ACC112 (cell line): ENCODE measurements around the gene ARL15.

Experiments used
- H2AFZ ChIP-seq: fragments of 200-600 bp; sonication (generic); one replicate; pipeline ENCODE4 v1.6.0; 2017; ENCODE audit warnings: antibody characterized with exemption, low read length; ENCODE audit not compliant: unreplicated experiment
- H3K27ac ChIP-seq: fragments of 200-600 bp; sonication (generic); 2 replicates; pipeline ENCODE4 v1.5.1; 2014; ENCODE audit warnings: low read depth, mild to moderate bottlenecking, antibody characterized with exemption, low read length, moderate library complexity
- H3K27me3 ChIP-seq: fragments of 200-600 bp; sonication (generic); 2 replicates; pipeline ENCODE4 v1.6.1; 2014; ENCODE audit warnings: mild to moderate bottlenecking, antibody characterized with exemption, low read length, moderate library complexity, mixed read lengths; ENCODE audit not compliant: insufficient read depth
- H3K36me3 ChIP-seq: fragments of 200-600 bp; sonication (generic); 2 replicates; pipeline ENCODE4 v1.6.1; 2016; ENCODE audit warnings: mild to moderate bottlenecking, antibody characterized with exemption, low read length, moderate library complexity, mixed read lengths; ENCODE audit not compliant: insufficient read depth
- H3K4me1 ChIP-seq: fragments of 200-600 bp; sonication (generic); one replicate; pipeline ENCODE4 v1.6.1; 2016; ENCODE audit warnings: low read length, mixed read lengths; ENCODE audit not compliant: insufficient read depth, unreplicated experiment, control insufficient read depth
- H3K4me3 ChIP-seq: fragments of 200-600 bp; sonication (generic); 2 replicates; pipeline ENCODE4 v1.5.1; 2014; ENCODE audit warnings: mild to moderate bottlenecking, low read depth, low read length
- H3K79me2 ChIP-seq: fragments of 200-600 bp; sonication (generic); one replicate; pipeline ENCODE4 v1.6.0; 2016; ENCODE audit warnings: low read length; ENCODE audit not compliant: control insufficient read depth, unreplicated experiment, insufficient read depth

ARL15 gene

GRCh38 chr5:54224103-54224826, 86.1 kb downstream of the ARL15 start:
- H2AFZ ChIP-seq: no peak overlapping the region
- no peak overlapping the region for H3K4me3 ChIP-seq
- no peaks in the 10 kb centered on the region for H3K4me1 ChIP-seq
- H3K27ac ChIP-seq: no peak overlapping the region
- no peaks in the 10 kb centered on the region for H3K36me3 ChIP-seq
- no peaks in the 10 kb centered on the region for H3K27me3 ChIP-seq
- no peaks in the 10 kb centered on the region for H3K79me2 ChIP-seq

- H3K27ac ChIP-seq: no peak overlapping the region
- no peaks in the 10 kb centered on the region for H3K79me2 ChIP-seq
Measured at GRCh38 chr5:54222336-54222735, 88.0 kb downstream of the ARL15 start.

GRCh38 chr5:54221135-54221534, 89.2 kb downstream of the ARL15 start:
- H3K27me3 ChIP-seq: no peaks in the 10 kb centered on the region
- H3K27ac ChIP-seq: no peak overlapping the region
- H3K4me3 ChIP-seq: no peak overlapping the region
- no peaks in the 10 kb centered on the region for H3K4me1 ChIP-seq
- no peaks in the 10 kb centered on the region for H3K36me3 ChIP-seq
- no peaks in the 10 kb centered on the region for H3K79me2 ChIP-seq
- no peak overlapping the region for H2AFZ ChIP-seq

More at GRCh38 chr5:54222336-54222735, 88.0 kb downstream of the ARL15 start:
- Histone ChIP-seq H3K36me3 (no peaks in the 10 kb centered on the region), H3K4me3 (no peak overlapping the region), H3K4me1 (no peaks in the 10 kb centered on the region), H2AFZ (no peak overlapping the region), H3K27me3 (no peaks in the 10 kb centered on the region)

GRCh38 chr5:54220230-54221040, 89.9 kb downstream of the ARL15 start:
- Histone ChIP-seq H3K27me3 (no peaks in the 10 kb centered on the region), H3K27ac (no peak overlapping the region), H3K4me3 (no peak overlapping the region; the same call in 1 of the 2 replicates), H3K36me3 (no peaks in the 10 kb centered on the region), H3K4me1 (no peaks in the 10 kb centered on the region), H2AFZ (no peak overlapping the region), H3K79me2 (no peaks in the 10 kb centered on the region)

- Histone ChIP-seq H3K4me1 (no peaks in the 10 kb centered on the region), H3K27ac (no peak overlapping the region), H3K36me3 (no peaks in the 10 kb centered on the region), H2AFZ (no peak overlapping the region), H3K4me3 (no peak overlapping the region), H3K79me2 (no peaks in the 10 kb centered on the region), H3K27me3 (no peaks in the 10 kb centered on the region)
Measured at GRCh38 chr5:54217826-54218503, 92.4 kb downstream of the ARL15 start.

- no peaks in the 10 kb centered on the region for H3K4me1 ChIP-seq
- H3K79me2 ChIP-seq: no peaks in the 10 kb centered on the region
- no peak overlapping the region for H3K27ac ChIP-seq
- no peaks in the 10 kb centered on the region for H3K36me3 ChIP-seq
- no peaks in the 10 kb centered on the region for H3K27me3 ChIP-seq
- no peak overlapping the region for H3K4me3 ChIP-seq
- H2AFZ ChIP-seq: no peak overlapping the region
Measured at GRCh38 chr5:54215233-54215736, 95.1 kb downstream of the ARL15 start.

- no peaks in the 10 kb centered on the region for H3K4me1 ChIP-seq
- no peak overlapping the region for H2AFZ ChIP-seq
- no peaks in the 10 kb centered on the region for H3K27me3 ChIP-seq
- no peaks in the 10 kb centered on the region for H3K79me2 ChIP-seq
- H3K36me3 ChIP-seq: no peaks in the 10 kb centered on the region
- no peak overlapping the region for H3K4me3 ChIP-seq
- H3K27ac ChIP-seq: no peak overlapping the region
Measured at GRCh38 chr5:54214722-54215121, 95.7 kb downstream of the ARL15 start.

GRCh38 chr5:54212331-54212730, 98.0 kb downstream of the ARL15 start:
- Histone ChIP-seq H3K4me1 (no peaks in the 10 kb centered on the region), H3K79me2 (no peaks in the 10 kb centered on the region), H3K36me3 (no peaks in the 10 kb centered on the region), H3K4me3 (no peak overlapping the region), H3K27me3 (no peaks in the 10 kb centered on the region), H3K27ac (no peak overlapping the region), H2AFZ (no peak overlapping the region)

- no peak overlapping the region for H2AFZ ChIP-seq
- no peak overlapping the region for H3K4me3 ChIP-seq
- H3K79me2 ChIP-seq: no peaks in the 10 kb centered on the region
- H3K36me3 ChIP-seq: no peaks in the 10 kb centered on the region
- no peaks in the 10 kb centered on the region for H3K27me3 ChIP-seq
- H3K27ac ChIP-seq: no peak overlapping the region
- H3K4me1 ChIP-seq: no peaks in the 10 kb centered on the region
Measured at GRCh38 chr5:54211912-54212311, 98.5 kb downstream of the ARL15 start.

GRCh38 chr5:54207566-54207965, 102.8 kb downstream of the ARL15 start:
- Histone ChIP-seq H3K36me3 (no peaks in the 10 kb centered on the region), H2AFZ (no peak overlapping the region), H3K4me1 (no peaks in the 10 kb centered on the region), H3K79me2 (no peaks in the 10 kb centered on the region), H3K27ac (no peak overlapping the region), H3K4me3 (no peak overlapping the region), H3K27me3 (no peaks in the 10 kb centered on the region)
